Mucosa of descending colon (tissue), 3 donors: ENCODE data around the gene TPST1. TPM values are rescaled to one million over a fixed set of nuclear protein-coding genes. Genes with fewer than 3 reads are reported as not detected.

Experiments
- ATAC-seq: fragments of 200-7000 bp; cut with Tn5 transposase; one replicate; pipeline ENCODE4 v1.9.1; 2020; ENCODE audit warnings: mild to moderate bottlenecking, moderate library complexity
- DNase-seq, 3 donors: peaks; one replicate each; pipeline ENCODE4 v3.0.0-alpha.2; 2020
- H3K36me3 ChIP-seq: fragments of 200-600 bp; one replicate; pipeline ENCODE4 v1.8.0; 2021; ENCODE audit warnings: low read depth, mild to moderate bottlenecking
- H3K4me1 ChIP-seq: fragments of 200-600 bp; one replicate; pipeline ENCODE4 v1.8.0; 2021; ENCODE audit warnings: low read depth, mild to moderate bottlenecking
- H3K4me3 ChIP-seq: fragments of 200-600 bp; one replicate; pipeline ENCODE4 v1.8.0; 2021; ENCODE audit warnings: mild to moderate bottlenecking
- H3K9me3 ChIP-seq: fragments of 200-600 bp; one replicate; pipeline ENCODE4 v1.8.0; 2021; ENCODE audit warnings: mild to moderate bottlenecking
- intact Hi-C, 2 donors: fragments of 100-400 bp; cut with DNase I in 1 of 2; cut with micrococcal nuclease in 1 of 2; formaldehyde crosslinking; loops; one replicate each; pipeline versions ENCODE4 v1.11.0 to v1.11.1; 2022; cut with DNase I, micrococcal nuclease
- total RNA-seq, 3 donors: library from RNA; stranded (reverse); fragmentation: NEBNext Ultra II Directional in 2 of 3; extraction: Animal tissue kit (Norgen Biotek cat#: 25700) in 2 of 3; gene quantifications; one replicate each; pipeline versions ENCODE4 v1.2.1 to v1.2.4, GENCODE V29; 2021 to 2023
- TF ChIP-seq, protein P1 (sequence below): fragments of 200-600 bp; IDR thresholded peaks from one replicate; pipeline ENCODE4 v1.8.0; 2022; ENCODE audit warnings: antibody characterized with exemption, mild to moderate bottlenecking
- donor health status: DM: no; HTN: no; CAD: no; lungs with moderate emphysema.
- donor health status: DM: no; HTN: no; CAD: no.
- donor health status: DM: no; HTN: yes; CAD: no.

The TPST1 gene
- total RNA-seq, 3 donors from 2014 or later, result 3.5 to 15.0 (median 8.5) TPM

DNA sequence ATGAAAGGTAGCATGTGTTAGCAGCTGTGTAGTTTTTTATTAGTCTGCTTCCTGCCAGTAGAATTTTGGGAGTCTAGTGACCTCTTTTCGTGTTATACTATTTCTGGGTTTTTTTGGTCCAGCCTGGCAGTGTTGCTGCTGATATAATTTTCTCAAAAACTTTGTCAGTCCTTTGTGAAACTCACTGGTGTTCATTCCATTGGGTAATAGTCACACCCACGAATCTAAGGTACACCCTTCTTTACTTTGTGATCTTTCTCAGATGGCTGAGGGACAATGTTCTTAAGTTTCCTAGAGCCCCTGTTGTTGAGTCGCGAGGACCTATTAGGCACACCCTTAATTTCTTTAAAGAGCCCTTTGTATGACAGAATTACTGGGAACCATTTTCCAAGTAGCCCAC is 52.3 kb downstream of the TPST1 start:
- Histone ChIP-seq H3K4me1 (no peaks in the 10 kb centered on the region), H3K36me3 (no peaks in the 10 kb centered on the region), H3K4me3 (no peak overlapping the region), H3K9me3 (no peaks in the 10 kb centered on the region)
- TF ChIP-seq, protein P1, sequence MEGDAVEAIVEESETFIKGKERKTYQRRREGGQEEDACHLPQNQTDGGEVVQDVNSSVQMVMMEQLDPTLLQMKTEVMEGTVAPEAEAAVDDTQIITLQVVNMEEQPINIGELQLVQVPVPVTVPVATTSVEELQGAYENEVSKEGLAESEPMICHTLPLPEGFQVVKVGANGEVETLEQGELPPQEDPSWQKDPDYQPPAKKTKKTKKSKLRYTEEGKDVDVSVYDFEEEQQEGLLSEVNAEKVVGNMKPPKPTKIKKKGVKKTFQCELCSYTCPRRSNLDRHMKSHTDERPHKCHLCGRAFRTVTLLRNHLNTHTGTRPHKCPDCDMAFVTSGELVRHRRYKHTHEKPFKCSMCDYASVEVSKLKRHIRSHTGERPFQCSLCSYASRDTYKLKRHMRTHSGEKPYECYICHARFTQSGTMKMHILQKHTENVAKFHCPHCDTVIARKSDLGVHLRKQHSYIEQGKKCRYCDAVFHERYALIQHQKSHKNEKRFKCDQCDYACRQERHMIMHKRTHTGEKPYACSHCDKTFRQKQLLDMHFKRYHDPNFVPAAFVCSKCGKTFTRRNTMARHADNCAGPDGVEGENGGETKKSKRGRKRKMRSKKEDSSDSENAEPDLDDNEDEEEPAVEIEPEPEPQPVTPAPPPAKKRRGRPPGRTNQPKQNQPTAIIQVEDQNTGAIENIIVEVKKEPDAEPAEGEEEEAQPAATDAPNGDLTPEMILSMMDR, result no peak
- DNase-seq (no peak), ATAC-seq (no peak)
- intact Hi-C loops, result no loop called here

DNA sequence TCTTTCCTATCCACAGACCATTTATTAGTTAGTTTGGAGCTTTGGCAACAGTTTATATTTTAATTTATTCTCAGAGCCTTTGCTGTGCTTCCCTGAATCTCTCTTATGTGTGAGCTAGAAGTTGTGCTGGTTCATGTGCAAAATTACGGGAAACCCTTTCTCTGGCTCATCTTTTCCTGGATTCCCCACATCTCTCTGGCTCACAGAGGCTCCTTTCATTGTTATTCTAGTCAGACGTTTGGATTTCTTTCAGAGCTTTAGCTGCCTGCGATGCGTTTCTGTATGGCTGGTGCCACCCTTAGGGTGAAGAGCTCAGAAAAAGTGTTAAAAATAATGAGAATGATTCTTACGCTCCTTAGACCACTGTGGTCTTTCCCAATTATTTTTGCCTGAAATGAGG is 53.3 kb downstream of the TPST1 start:
- Histone ChIP-seq H3K4me3 (no peak overlapping the region), H3K36me3 (no peaks in the 10 kb centered on the region), H3K4me1 (no peaks in the 10 kb centered on the region), H3K9me3 (peaks cover under 1% of the 10 kb centered on the region)
- intact Hi-C loops, result no loop called here
- DNase-seq (no peak), ATAC-seq (no peak)
- TF ChIP-seq, protein P1, result no peak

DNA sequence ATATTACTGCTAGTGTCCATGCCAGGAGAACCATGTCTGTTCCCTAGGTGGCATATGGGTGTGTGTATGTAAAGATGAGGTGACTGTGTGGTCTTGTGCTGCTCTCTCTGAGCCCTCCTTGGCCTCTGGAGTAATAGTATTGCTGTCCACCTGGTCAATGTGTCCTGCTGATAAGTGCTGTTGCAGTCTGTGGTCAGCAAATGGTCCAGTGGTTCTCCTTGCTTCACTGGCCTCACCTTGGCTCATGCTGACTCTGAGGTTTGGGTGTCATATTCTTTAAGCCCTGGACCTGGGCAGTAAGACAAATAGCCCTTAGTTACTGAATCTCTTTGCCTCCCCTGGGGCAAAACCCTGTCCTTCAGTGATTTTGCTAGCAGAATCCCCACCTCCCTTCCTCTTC is 56.8 kb downstream of the TPST1 start:
- TF ChIP-seq, protein P1, result no peak
- Histone ChIP-seq H3K4me1 (no peaks in the 10 kb centered on the region), H3K4me3 (no peak overlapping the region), H3K9me3 (peaks cover 30% of the 10 kb centered on the region), H3K36me3 (no peaks in the 10 kb centered on the region)
- intact Hi-C loops, result no loop called here
- DNase-seq, result no peak
- ATAC-seq, result no peak

DNA sequence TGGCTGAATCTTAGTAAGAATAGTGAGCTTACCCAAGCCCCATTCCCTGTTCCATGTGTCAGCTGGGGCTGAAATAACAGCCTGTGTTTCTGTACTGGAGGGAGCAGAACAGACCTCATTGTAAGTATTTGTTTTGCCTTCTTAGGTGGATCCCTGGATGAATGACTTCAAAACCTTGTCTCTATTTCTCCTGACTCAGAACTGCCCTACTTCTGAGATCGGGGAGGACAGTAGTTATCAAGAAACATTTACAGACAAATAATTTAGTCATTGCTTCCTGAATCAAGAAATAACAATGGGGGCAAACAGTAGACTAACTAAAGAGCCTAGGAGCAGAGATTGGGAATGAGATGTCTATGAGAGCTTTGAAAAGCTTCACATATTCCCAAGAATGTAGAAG is 58.8 kb downstream of the TPST1 start:
- peaks cover 30% of the 10 kb centered on the region for H3K9me3 ChIP-seq
- no peak overlapping the region for H3K4me3 ChIP-seq
- TF ChIP-seq, protein P1, result no peak
- intact Hi-C loops, result no loop called here
- H3K36me3 ChIP-seq, result no peaks in the 10 kb centered on the region
- no peak for DNase-seq
- no peak for ATAC-seq
- H3K4me1 ChIP-seq, result no peaks in the 10 kb centered on the region

DNA sequence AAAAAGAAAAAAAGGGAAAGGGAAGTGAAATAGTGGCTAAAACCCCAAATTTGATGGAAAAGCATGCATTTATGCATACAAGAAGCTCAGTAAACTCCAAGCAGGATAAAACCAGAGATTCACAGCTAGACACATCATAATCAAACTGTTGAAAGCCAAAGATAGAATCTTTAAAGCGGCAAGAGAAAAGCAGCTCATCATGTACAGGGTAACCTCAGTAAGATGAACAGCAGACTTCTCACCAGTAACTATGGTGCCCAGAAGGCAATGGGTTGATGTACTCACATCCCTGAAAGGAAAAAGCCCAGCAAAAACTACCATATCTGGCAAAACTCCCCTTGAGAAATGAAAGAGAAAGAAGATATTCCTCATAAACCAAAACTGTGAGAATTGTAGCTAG is 60.4 kb downstream of the TPST1 start:
- H3K9me3 ChIP-seq, result peaks cover 30% of the 10 kb centered on the region
- ATAC-seq (no peak), DNase-seq (no peak)
- TF ChIP-seq, protein P1, result no peak
- intact Hi-C loops, result no loop called here
- H3K4me1 ChIP-seq, result no peaks in the 10 kb centered on the region
- no peaks in the 10 kb centered on the region for H3K36me3 ChIP-seq
- no peak overlapping the region for H3K4me3 ChIP-seq

DNA sequence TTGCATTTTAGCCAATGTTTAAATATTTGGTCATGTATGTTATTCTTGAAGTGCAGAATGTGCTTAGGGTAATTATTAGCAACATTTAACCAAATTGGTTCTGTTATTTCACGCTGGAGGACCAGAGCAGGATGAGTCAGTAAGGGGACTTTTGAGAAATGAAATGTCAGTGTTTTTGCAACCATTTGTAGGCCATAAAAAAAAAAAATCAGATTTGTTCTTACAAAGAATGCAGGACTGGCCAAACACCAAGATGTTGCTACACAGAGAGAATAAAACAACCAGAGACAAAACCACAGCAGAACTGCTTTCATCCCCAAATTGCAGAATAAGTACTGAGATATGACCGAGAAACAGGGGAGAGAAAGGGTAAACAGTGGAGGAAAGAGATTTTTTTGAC is 62.1 kb downstream of the TPST1 start:
- peak; percentile 25 for ATAC-seq

More for the DNA sequence above, 62.1 kb downstream of the TPST1 start:
- intact Hi-C loops, result no loop called here
- TF ChIP-seq, protein P1, result no peak
- H3K9me3 ChIP-seq, result peaks cover 30% of the 10 kb centered on the region
- no peak overlapping the region for H3K4me3 ChIP-seq
- DNase-seq, result peak in 1 of 3 donors; percentile 22
- no peaks in the 10 kb centered on the region for H3K4me1 ChIP-seq
- no peaks in the 10 kb centered on the region for H3K36me3 ChIP-seq
